ENCODE results near the gene TMPRSS9.

TMPRSS9 gene

DNA sequence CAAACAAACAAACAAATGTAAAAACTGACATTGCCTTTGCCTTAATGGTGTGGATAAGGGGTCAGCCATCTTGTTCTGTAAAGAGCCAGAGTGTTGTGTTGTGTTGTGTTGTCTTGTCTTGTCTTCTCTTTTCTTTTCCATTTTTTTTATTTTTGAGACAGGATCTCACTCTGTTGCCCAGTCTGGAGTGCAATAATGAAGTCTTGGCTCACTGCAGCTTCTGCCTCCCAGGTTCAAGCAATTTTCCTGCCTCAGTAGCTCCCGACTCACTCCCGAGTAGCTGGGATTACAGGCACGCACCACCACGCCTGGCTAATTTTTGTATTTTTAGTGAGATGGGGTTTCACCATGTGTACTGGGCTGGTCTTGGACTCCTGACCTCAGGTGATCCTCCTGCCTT, 39.5 kb downstream of the TMPRSS9 start:
- Histone ChIP-seq H3K9me3 (ENCODE audit: insufficient read depth, low read length) (no peaks in the 10 kb centered on the region), H3K4me1 (ENCODE audit: low read length) (peaks cover 10% of the 10 kb centered on the region), H2AFZ (ENCODE audit: low read depth, low read length) (no peak overlapping the region), H3K36me3 (replicated peaks; ENCODE audit: low read depth, low read length) (no peaks in the 10 kb centered on the region), H3K27me3 (ENCODE audit: low read depth, low read length) (no peaks in the 10 kb centered on the region), H3K9ac (ENCODE audit: low read length) (no peak overlapping the region), H3K79me2 (ENCODE audit: low read length) (no peaks in the 10 kb centered on the region), H3K4me3 (ENCODE audit: low read length) (no peak overlapping the region), H4K20me1 (ENCODE audit: insufficient read depth, low read length) (no peaks in the 10 kb centered on the region), H3K4me2 (ENCODE audit: low read length) (no peak overlapping the region), H3K27ac (ENCODE audit: low read length) (no peak overlapping the region)
- no peak for TF ChIP-seq EZH2phosphoT487 (IDR thresholded peaks at IDR 0.05; ENCODE audit: low read depth)
- TF ChIP-seq, protein P1, sequence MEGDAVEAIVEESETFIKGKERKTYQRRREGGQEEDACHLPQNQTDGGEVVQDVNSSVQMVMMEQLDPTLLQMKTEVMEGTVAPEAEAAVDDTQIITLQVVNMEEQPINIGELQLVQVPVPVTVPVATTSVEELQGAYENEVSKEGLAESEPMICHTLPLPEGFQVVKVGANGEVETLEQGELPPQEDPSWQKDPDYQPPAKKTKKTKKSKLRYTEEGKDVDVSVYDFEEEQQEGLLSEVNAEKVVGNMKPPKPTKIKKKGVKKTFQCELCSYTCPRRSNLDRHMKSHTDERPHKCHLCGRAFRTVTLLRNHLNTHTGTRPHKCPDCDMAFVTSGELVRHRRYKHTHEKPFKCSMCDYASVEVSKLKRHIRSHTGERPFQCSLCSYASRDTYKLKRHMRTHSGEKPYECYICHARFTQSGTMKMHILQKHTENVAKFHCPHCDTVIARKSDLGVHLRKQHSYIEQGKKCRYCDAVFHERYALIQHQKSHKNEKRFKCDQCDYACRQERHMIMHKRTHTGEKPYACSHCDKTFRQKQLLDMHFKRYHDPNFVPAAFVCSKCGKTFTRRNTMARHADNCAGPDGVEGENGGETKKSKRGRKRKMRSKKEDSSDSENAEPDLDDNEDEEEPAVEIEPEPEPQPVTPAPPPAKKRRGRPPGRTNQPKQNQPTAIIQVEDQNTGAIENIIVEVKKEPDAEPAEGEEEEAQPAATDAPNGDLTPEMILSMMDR (IDR thresholded peaks at IDR 0.05; ENCODE audit: low read depth, low read length), result no peak

DNA sequence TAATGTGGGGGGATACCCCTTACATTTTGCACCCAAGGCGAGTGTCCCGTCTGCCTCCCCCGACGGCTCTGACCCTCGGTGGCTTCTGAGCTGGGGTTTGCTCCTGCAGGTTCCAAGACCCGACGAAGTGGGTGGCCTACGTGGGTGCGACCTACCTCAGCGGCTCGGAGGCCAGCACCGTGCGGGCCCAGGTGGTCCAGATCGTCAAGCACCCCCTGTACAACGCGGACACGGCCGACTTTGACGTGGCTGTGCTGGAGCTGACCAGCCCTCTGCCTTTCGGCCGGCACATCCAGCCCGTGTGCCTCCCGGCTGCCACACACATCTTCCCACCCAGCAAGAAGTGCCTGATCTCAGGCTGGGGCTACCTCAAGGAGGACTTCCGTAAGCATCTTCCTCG, 48.2 kb downstream of the TMPRSS9 start:
- no peaks in the 10 kb centered on the region for H3K36me3 ChIP-seq (replicated peaks; ENCODE audit: low read depth, low read length)
- no peaks in the 10 kb centered on the region for H3K4me1 ChIP-seq (ENCODE audit: low read length)
- no peak for TF ChIP-seq EZH2phosphoT487 (IDR thresholded peaks at IDR 0.05; ENCODE audit: low read depth)
- TF ChIP-seq, protein P1 (IDR thresholded peaks at IDR 0.05; ENCODE audit: low read depth, low read length), result no peak
- no peaks in the 10 kb centered on the region for H4K20me1 ChIP-seq (ENCODE audit: insufficient read depth, low read length)
- no peak overlapping the region for H3K27ac ChIP-seq (ENCODE audit: low read length)
- no peak overlapping the region for H2AFZ ChIP-seq (ENCODE audit: low read depth, low read length)
- H3K9ac ChIP-seq (ENCODE audit: low read length), result no peak overlapping the region
- H3K79me2 ChIP-seq (ENCODE audit: low read length), result no peaks in the 10 kb centered on the region
- no peak overlapping the region for H3K4me2 ChIP-seq (ENCODE audit: low read length)
- no peak overlapping the region for H3K4me3 ChIP-seq (ENCODE audit: low read length)
- H3K9me3 ChIP-seq (ENCODE audit: insufficient read depth, low read length), result no peaks in the 10 kb centered on the region
- no peaks in the 10 kb centered on the region for H3K27me3 ChIP-seq (ENCODE audit: low read depth, low read length)

DNA sequence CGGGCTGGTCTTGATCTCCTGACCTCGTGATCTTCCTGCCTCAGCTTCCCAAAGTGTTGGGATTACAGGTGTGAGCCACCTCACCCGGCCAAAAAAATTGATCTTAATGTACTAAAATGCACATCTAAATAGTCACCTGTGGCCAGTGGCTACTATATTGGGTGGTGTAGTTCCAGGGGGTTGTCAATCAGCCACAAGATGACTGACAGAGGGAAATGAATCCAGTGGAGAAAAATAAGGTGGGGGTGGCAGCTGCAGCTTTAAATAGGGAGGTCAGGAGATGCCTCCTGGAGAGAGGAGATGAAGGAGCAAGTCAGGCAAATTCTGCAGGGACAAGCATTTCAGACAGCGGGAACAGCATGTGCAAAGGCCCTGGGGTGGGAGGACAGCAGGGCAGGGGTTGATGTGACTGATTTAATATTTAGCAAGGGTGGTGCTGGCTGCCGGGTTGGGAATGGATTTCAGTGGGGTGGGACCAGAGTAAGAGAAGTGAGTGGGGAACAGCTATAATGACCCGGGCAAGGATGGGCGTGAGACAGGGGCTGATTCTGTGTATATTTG, 49.4 kb downstream of the TMPRSS9 start:
- Histone ChIP-seq H3K4me3 (ENCODE audit: low read length) (no peak overlapping the region), H3K79me2 (ENCODE audit: low read length) (no peaks in the 10 kb centered on the region), H2AFZ (ENCODE audit: low read depth, low read length) (no peak overlapping the region), H3K27me3 (ENCODE audit: low read depth, low read length) (no peaks in the 10 kb centered on the region), H3K36me3 (replicated peaks; ENCODE audit: low read depth, low read length) (no peaks in the 10 kb centered on the region), H3K4me1 (ENCODE audit: low read length) (no peaks in the 10 kb centered on the region), H3K9me3 (ENCODE audit: insufficient read depth, low read length) (no peaks in the 10 kb centered on the region), H3K27ac (ENCODE audit: low read length) (no peak overlapping the region), H4K20me1 (ENCODE audit: insufficient read depth, low read length) (no peaks in the 10 kb centered on the region), H3K9ac (ENCODE audit: low read length) (no peak overlapping the region), H3K4me2 (ENCODE audit: low read length) (no peak overlapping the region)
- no peak for TF ChIP-seq EZH2phosphoT487 (IDR thresholded peaks at IDR 0.05; ENCODE audit: low read depth)
- TF ChIP-seq, protein P1 (IDR thresholded peaks at IDR 0.05; ENCODE audit: low read depth, low read length), result no peak

DNA sequence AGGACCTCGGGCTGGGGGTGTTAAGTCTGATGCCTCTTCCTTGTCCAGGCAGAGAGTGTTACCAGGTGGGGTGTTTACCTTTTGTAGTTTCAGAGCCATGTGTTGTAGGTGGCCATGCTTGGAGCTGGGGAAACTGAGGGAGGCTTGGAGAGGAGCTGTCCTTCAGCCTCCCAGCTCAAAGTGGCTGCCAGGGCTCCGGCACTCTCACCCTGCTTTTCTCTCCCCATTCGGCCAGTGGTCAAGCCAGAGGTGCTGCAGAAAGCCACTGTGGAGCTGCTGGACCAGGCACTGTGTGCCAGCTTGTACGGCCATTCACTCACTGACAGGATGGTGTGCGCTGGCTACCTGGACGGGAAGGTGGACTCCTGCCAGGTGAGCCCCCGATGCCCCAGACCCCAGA, 50.0 kb downstream of the TMPRSS9 start:
- Histone ChIP-seq H2AFZ (ENCODE audit: low read depth, low read length) (no peak overlapping the region), H3K36me3 (replicated peaks; ENCODE audit: low read depth, low read length) (no peaks in the 10 kb centered on the region), H3K9me3 (ENCODE audit: insufficient read depth, low read length) (no peaks in the 10 kb centered on the region), H4K20me1 (ENCODE audit: insufficient read depth, low read length) (no peaks in the 10 kb centered on the region), H3K79me2 (ENCODE audit: low read length) (no peaks in the 10 kb centered on the region), H3K9ac (ENCODE audit: low read length) (no peak overlapping the region), H3K4me3 (ENCODE audit: low read length) (no peak overlapping the region), H3K4me2 (ENCODE audit: low read length) (no peak overlapping the region), H3K4me1 (ENCODE audit: low read length) (no peaks in the 10 kb centered on the region), H3K27ac (ENCODE audit: low read length) (no peak overlapping the region), H3K27me3 (ENCODE audit: low read depth, low read length) (no peaks in the 10 kb centered on the region)
- TF ChIP-seq, protein P1 (IDR thresholded peaks at IDR 0.05; ENCODE audit: low read depth, low read length), result no peak
- TF ChIP-seq EZH2phosphoT487 (IDR thresholded peaks at IDR 0.05; ENCODE audit: low read depth), result no peak

Measured in OCI-LY3 (cell line).